Type B pancreatic cell (in vitro differentiated cells): ENCODE data around the gene PLA2G2C. TPM values are rescaled to one million over a fixed set of nuclear protein-coding genes. Genes with fewer than 3 reads are reported as not detected.

ENCODE experiments used
- DNase-seq: peaks from one replicate; pipeline ENCODE4 v3.0.0; 2021; ENCODE audit warnings: mixed read lengths; ENCODE audit not compliant: unreplicated experiment; ENCODE audit errors: extremely low spot score
- H3K27ac Mint-ChIP-seq: 2 replicates; pipeline ENCODE4 v1.8.0; 2021; ENCODE audit warnings: mild to moderate bottlenecking, mixed read lengths
- H3K27me3 Mint-ChIP-seq: 2 replicates; pipeline ENCODE4 v1.8.0; 2021; ENCODE audit warnings: mixed read lengths
- H3K36me3 Mint-ChIP-seq: 2 replicates; pipeline ENCODE4 v1.8.0; 2021; ENCODE audit warnings: mixed read lengths
- H3K4me1 Mint-ChIP-seq: one replicate; pipeline ENCODE4 v1.8.0; 2021; ENCODE audit warnings: mixed read lengths; ENCODE audit not compliant: unreplicated experiment
- H3K4me3 Mint-ChIP-seq: 2 replicates; pipeline ENCODE4 v1.8.0; 2021; ENCODE audit warnings: mild to moderate bottlenecking, mixed read lengths
- H3K9me3 Mint-ChIP-seq: 2 replicates; pipeline ENCODE4 v1.8.0; 2021; ENCODE audit warnings: mixed read lengths
- CTCF ChIP-seq: fragments of 200-600 bp; sonication (generic); conservative IDR thresholded peaks from 2 replicates; pipeline ENCODE4 v1.5.0; 2021; ENCODE audit warnings: antibody characterized with exemption, mild to moderate bottlenecking
- total RNA-seq: library from RNA; stranded (reverse); gene quantifications from 2 replicates; pipeline ENCODE4 v1.2.1, GENCODE V29; 2021; ENCODE audit warnings: low replicate concordance

PLA2G2C gene
- total RNA-seq, 1 donor from 2014 or later = not detected

DNA sequence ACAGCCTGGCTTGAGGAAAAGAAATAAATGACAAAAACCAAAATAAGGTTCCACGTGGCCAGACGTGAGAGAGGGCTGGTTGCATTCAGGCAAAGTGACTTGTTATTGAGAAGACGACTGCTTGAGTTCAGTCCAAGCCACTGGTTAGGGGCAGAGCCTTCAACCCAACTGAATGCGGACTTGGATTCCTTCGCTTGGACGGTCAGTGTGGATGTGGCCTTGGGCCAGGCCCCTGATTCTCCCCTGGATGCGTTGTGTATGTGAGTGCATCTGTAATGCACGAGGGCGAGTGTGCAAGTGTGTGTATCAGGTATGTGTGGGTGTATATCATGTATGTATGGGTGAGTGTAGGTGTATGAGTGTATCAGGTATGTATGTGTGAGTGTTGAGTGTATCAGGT is 45.3 kb downstream of the PLA2G2C start:
- Mint-ChIP-seq H3K9me3 (no peaks in the 10 kb centered on the region), H3K36me3 (no peaks in the 10 kb centered on the region), H3K27me3 (peaks cover 9% of the 10 kb centered on the region), H3K4me3 (no peak overlapping the region), H3K27ac (no peak overlapping the region), H3K4me1 (no peaks in the 10 kb centered on the region)
- TF ChIP-seq CTCF = no peak
- no peak for DNase-seq

- H3K9me3 Mint-ChIP-seq = no peaks in the 10 kb centered on the region
- H3K4me1 Mint-ChIP-seq = no peaks in the 10 kb centered on the region
- H3K36me3 Mint-ChIP-seq = no peaks in the 10 kb centered on the region
- no peak for DNase-seq
- H3K27ac Mint-ChIP-seq = no peak overlapping the region
- no peak for TF ChIP-seq CTCF
- H3K27me3 Mint-ChIP-seq = peaks cover 9% of the 10 kb centered on the region
- no peak overlapping the region for H3K4me3 Mint-ChIP-seq
Observed at GRCh38 chr1:20139776-20140612, 46.3 kb downstream of the PLA2G2C start.

GRCh38 chr1:20138961-20139550 is 47.3 kb downstream of the PLA2G2C start, which contains the start of gene PLA2G2F:
TSS of gene PLA2G2F (plus strand) at chr1:20139323. CDS start at chr1:20139428, 105 bp downstream.
- TF ChIP-seq CTCF = no peak
- Mint-ChIP-seq H3K4me3 (no peak within 1 kb of the TSS), H3K27ac (no peak within 1 kb of the TSS), H3K4me1 (no peaks in the 10 kb centered on the region), H3K36me3 (no peaks in the 10 kb centered on the region), H3K9me3 (no peaks in the 10 kb centered on the region), H3K27me3 (peaks cover 9% of the 10 kb centered on the region)
- DNase-seq = no peak

DNA sequence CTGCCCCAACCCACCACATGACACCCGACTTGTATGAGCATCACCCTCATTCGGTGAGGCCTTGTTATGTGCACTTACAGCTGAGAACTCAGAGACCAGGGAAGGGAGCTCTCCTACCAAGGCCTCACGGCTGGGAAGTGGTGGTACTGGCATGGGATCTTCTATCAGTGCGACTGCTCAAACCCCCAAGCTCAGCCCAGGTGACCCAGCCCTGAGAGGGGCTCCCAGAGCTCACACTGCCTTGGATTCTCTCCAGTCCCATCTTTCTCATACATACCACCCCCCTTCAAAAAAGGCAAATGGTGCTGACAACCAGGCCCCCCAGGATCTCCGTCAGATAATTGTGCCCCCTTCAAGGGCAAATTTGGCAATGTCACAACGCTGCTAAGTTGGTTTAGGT is 48.0 kb downstream of the PLA2G2C start:
- Mint-ChIP-seq H3K4me1 (no peaks in the 10 kb centered on the region), H3K4me3 (no peak overlapping the region), H3K27me3 (peaks cover 9% of the 10 kb centered on the region), H3K36me3 (no peaks in the 10 kb centered on the region), H3K9me3 (no peaks in the 10 kb centered on the region), H3K27ac (no peak overlapping the region)
- no peak for TF ChIP-seq CTCF
- DNase-seq = no peak

GRCh38 chr1:20137604-20138003 is 48.7 kb downstream of the PLA2G2C start:
- no peak overlapping the region for H3K27ac Mint-ChIP-seq
- no peaks in the 10 kb centered on the region for H3K9me3 Mint-ChIP-seq
- no peaks in the 10 kb centered on the region for H3K4me1 Mint-ChIP-seq
- no peak for DNase-seq
- H3K36me3 Mint-ChIP-seq = no peaks in the 10 kb centered on the region
- no peak overlapping the region for H3K4me3 Mint-ChIP-seq
- no peak for TF ChIP-seq CTCF
- H3K27me3 Mint-ChIP-seq = peaks cover 9% of the 10 kb centered on the region
